IMR-90 (cell line): ENCODE results near the gene TANGO6. TPM values are rescaled to one million over a fixed set of nuclear protein-coding genes. Genes with fewer than 3 reads are reported as not detected.

Experiments
- ATAC-seq: fragments of 200-7000 bp; cut with Tn5 transposase; 2 replicates; pipeline ENCODE4 v1.9.1; 2020; ENCODE audit warnings: low read depth, mild to moderate bottlenecking, moderate library complexity
- BruUV-seq: library from RNA; stranded (reverse); fragments of 400-500 nt; replicated peaks from 2 replicates; lab custom pipeline; 2021; lab: Mats Ljungman, UMichigan
- CTCF ChIA-PET: fragments of 300-600 bp; formaldehyde crosslinking; extraction: SDS; loops from one replicate; lab custom pipeline; 2021; ENCODE audit warnings: antibody characterized with exemption; lab: Yijun Ruan, JAX
- POLR2A ChIA-PET: fragments of 300-600 bp; sonication (Branson Sonifier 250); formaldehyde crosslinking; loops from one replicate; lab custom pipeline; 2022; ENCODE audit warnings: antibody characterized with exemption; ENCODE audit not compliant: unreplicated experiment; lab: Charles Lee
- DNase-seq: peaks from one replicate; pipeline ENCODE4 v3.0.0; 2013
- H2AFZ ChIP-seq: replicated peaks from 2 replicates; pipeline ENCODE3; 2013; ENCODE audit warnings: low read length, mild to moderate bottlenecking; ENCODE audit not compliant: poor library complexity
- H2AK5ac ChIP-seq: 2 replicates; pipeline ENCODE4 v1.6.1; 2013; ENCODE audit warnings: low read depth, low read length, inconsistent platforms
- H2AK9ac ChIP-seq: replicated peaks from 2 replicates; pipeline ENCODE3; 2013; ENCODE audit warnings: mild to moderate bottlenecking, low read depth, low read length, moderate library complexity; ENCODE audit not compliant: poor library complexity
- H2BK120ac ChIP-seq: 2 replicates; pipeline ENCODE4 v1.6.1; 2013; ENCODE audit warnings: low read depth, low read length, inconsistent platforms
- H2BK15ac ChIP-seq: 3 replicates; pipeline ENCODE4 v1.6.1; 2013; ENCODE audit warnings: low read depth, low read length, inconsistent platforms
- H2BK20ac ChIP-seq: 2 replicates; pipeline ENCODE4 v1.6.1; 2013; ENCODE audit warnings: low read depth, mild to moderate bottlenecking, inconsistent platforms, low read length, moderate library complexity
- H2BK5ac ChIP-seq: 2 replicates; pipeline ENCODE4 v1.6.1; 2013; ENCODE audit warnings: mild to moderate bottlenecking, low read depth, low read length, inconsistent platforms; ENCODE audit not compliant: poor library complexity, severe bottlenecking
- H3K14ac ChIP-seq: replicated peaks from 2 replicates; pipeline ENCODE4 v1.6.1; 2013; ENCODE audit warnings: low read depth, low read length, inconsistent platforms
- H3K18ac ChIP-seq: 2 replicates; pipeline ENCODE4 v1.6.1; 2013; ENCODE audit warnings: low read depth, low read length, control low read depth
- H3K23ac ChIP-seq: 2 replicates; pipeline ENCODE4 v1.6.1; 2013; ENCODE audit warnings: low read depth, low read length, inconsistent platforms
- H3K27ac ChIP-seq: 2 replicates; pipeline ENCODE4 v1.5.1; 2013; ENCODE audit warnings: mild to moderate bottlenecking, control low read depth, low read length; ENCODE audit not compliant: insufficient read depth
- H3K27me3 ChIP-seq: 2 replicates; pipeline ENCODE4 v1.6.1; 2013; ENCODE audit warnings: low read length; ENCODE audit not compliant: control insufficient read depth, insufficient read depth
- H3K36me3 ChIP-seq: 2 replicates; pipeline ENCODE4 v1.6.1; 2013; ENCODE audit warnings: low read length, mixed read lengths; ENCODE audit not compliant: control insufficient read depth, insufficient read depth
- H3K4ac ChIP-seq: 2 replicates; pipeline ENCODE4 v1.6.1; 2013; ENCODE audit warnings: low read depth, low read length, inconsistent platforms
- H3K4me1 ChIP-seq: 2 replicates; pipeline ENCODE4 v1.6.1; 2013; ENCODE audit warnings: low read length, mixed read lengths; ENCODE audit not compliant: control insufficient read depth, insufficient read depth
- H3K4me2 ChIP-seq: 2 replicates; pipeline ENCODE4 v1.6.1; 2013; ENCODE audit warnings: low read depth, mild to moderate bottlenecking, control low read depth, low read length, moderate library complexity
- H3K4me3 ChIP-seq: 2 replicates; pipeline ENCODE4 v1.5.1; 2013; ENCODE audit warnings: low read depth, mild to moderate bottlenecking, control low read depth, low read length, moderate library complexity; ENCODE audit not compliant: insufficient read depth
- H3K56ac ChIP-seq: 2 replicates; pipeline ENCODE4 v1.6.1; 2013; ENCODE audit warnings: low read length, inconsistent platforms; ENCODE audit not compliant: insufficient read depth; ENCODE audit errors: extremely low read depth
- H3K79me1 ChIP-seq, 2 experiments: 2 replicates each; pipeline ENCODE4 v1.6.1; 2013; ENCODE audit warnings: low read length in 2 of 2, inconsistent platforms in 1 of 2, low read depth in 1 of 2
- H3K9ac ChIP-seq: 2 replicates; pipeline ENCODE4 v1.6.1; 2013; ENCODE audit warnings: low read depth, low read length, control low read depth
- H3K9me1 ChIP-seq: 2 replicates; pipeline ENCODE4 v1.6.1; 2013; ENCODE audit warnings: low read length, inconsistent platforms; ENCODE audit not compliant: insufficient read depth
- H3K9me3 ChIP-seq: 2 replicates; pipeline ENCODE4 v1.6.1; 2013; ENCODE audit warnings: low read length; ENCODE audit not compliant: control insufficient read depth, insufficient read depth
- H4K20me1 ChIP-seq: 2 replicates; pipeline ENCODE4 v1.6.1; 2013; ENCODE audit warnings: low read length, inconsistent platforms; ENCODE audit not compliant: insufficient read depth
- H4K5ac ChIP-seq: 2 replicates; pipeline ENCODE4 v1.6.1; 2013; ENCODE audit warnings: mild to moderate bottlenecking, low read depth, low read length, control low read depth
- H4K8ac ChIP-seq, 2 experiments: 2 replicates each; pipeline ENCODE4 v1.6.1; 2013; ENCODE audit warnings: low read depth in 2 of 2, low read length in 2 of 2, control low read depth in 1 of 2, inconsistent platforms in 1 of 2
- H4K91ac ChIP-seq: 2 replicates; pipeline ENCODE4 v1.6.1; 2013; ENCODE audit warnings: low read depth, low read length, inconsistent platforms; ENCODE audit not compliant: insufficient read depth
- BHLHE40 ChIP-seq: fragments of 150-350 bp; IDR thresholded peaks from 2 replicates; pipeline ENCODE4 v1.6.1; 2016; ENCODE audit warnings: mild to moderate bottlenecking, low read depth, low read length
- CEBPB ChIP-seq: IDR thresholded peaks from 2 replicates; pipeline ENCODE4 v1.6.1; 2012; ENCODE audit warnings: low read depth, low read length, improper control_type of control experiment
- CHD1 ChIP-seq: IDR thresholded peaks from 2 replicates; pipeline ENCODE4 v1.6.1; 2012; ENCODE audit warnings: low read depth, low read length, improper control_type of control experiment
- CTCF ChIP-seq: conservative IDR thresholded peaks from 2 replicates; pipeline ENCODE4 v1.5.1; 2012; ENCODE audit warnings: mild to moderate bottlenecking, low read depth, low read length, improper control_type of control experiment
- ELK1 ChIP-seq: fragments of 150-350 bp; IDR thresholded peaks from 2 replicates; pipeline ENCODE4 v1.6.1; 2016; ENCODE audit warnings: low read depth, mild to moderate bottlenecking, low read length, moderate library complexity, borderline replicate concordance
- FOS ChIP-seq: fragments of 150-350 bp; IDR thresholded peaks from 2 replicates; pipeline ENCODE4 v1.6.1; 2016; ENCODE audit warnings: low read depth, low read length
- MAFK ChIP-seq: IDR thresholded peaks from 2 replicates; pipeline ENCODE4 v1.6.1; 2012; ENCODE audit warnings: low read depth, low read length, improper control_type of control experiment
- MAZ ChIP-seq: IDR thresholded peaks from 2 replicates; pipeline ENCODE4 v1.6.1; 2012; ENCODE audit warnings: low read depth, mild to moderate bottlenecking, low read length, improper control_type of control experiment, moderate library complexity, borderline replicate concordance
- MXI1 ChIP-seq: IDR thresholded peaks from 2 replicates; pipeline ENCODE4 v1.6.1; 2012; ENCODE audit warnings: low read depth, mild to moderate bottlenecking, low read length, moderate library complexity, borderline replicate concordance
- NFE2L2 ChIP-seq: fragments of 150-350 bp; IDR thresholded peaks from 2 replicates; pipeline ENCODE4 v1.6.1; 2016; ENCODE audit warnings: low read depth, mild to moderate bottlenecking, low read length
- POLR2A ChIP-seq: IDR thresholded peaks from 2 replicates; pipeline ENCODE4 v1.6.1; 2012; ENCODE audit warnings: mild to moderate bottlenecking, low read depth, low read length
- RAD21 ChIP-seq: IDR thresholded peaks from 2 replicates; pipeline ENCODE4 v1.6.1; 2012; ENCODE audit warnings: low read length, improper control_type of control experiment
- RCOR1 ChIP-seq: IDR thresholded peaks from 2 replicates; pipeline ENCODE4 v1.6.1; 2012; ENCODE audit warnings: mild to moderate bottlenecking, low read length, improper control_type of control experiment; ENCODE audit not compliant: insufficient replicate concordance
- RFX5 ChIP-seq: IDR thresholded peaks from 2 replicates; pipeline ENCODE4 v1.8.0; 2012; ENCODE audit warnings: low read depth, mild to moderate bottlenecking, low read length, moderate library complexity
- SMC3 ChIP-seq: fragments of 150-350 bp; IDR thresholded peaks from 2 replicates; pipeline ENCODE4 v1.6.1; 2016; ENCODE audit warnings: low read depth, mild to moderate bottlenecking, antibody characterized with exemption, low read length, moderate library complexity
- USF2 ChIP-seq: fragments of 150-350 bp; IDR thresholded peaks from 2 replicates; pipeline ENCODE4 v1.6.1; 2017; ENCODE audit warnings: mild to moderate bottlenecking, antibody characterized with exemption, low read length, low read depth
- WGBS, 2 experiments: methylation state at CpG; one replicate each; pipeline versions ENCODE4 v1.1.5 to v1.1.7; 2013; ENCODE audit warnings: missing lambda C conversion rate in 2 of 2; ENCODE audit not compliant: insufficient read length in 1 of 2; ENCODE audit errors: extremely low coverage in 2 of 2; 5-methylcytosine and 5-hydroxymethylcytosine counted together
- dilution Hi-C: fragments of 300-500 bp; cut with HindIII; formaldehyde crosslinking; loops from one replicate; pipeline ENCODE4 v1.14.3; 2018; ENCODE audit warnings: low sequenced_read_pairs; ENCODE audit not compliant: unreplicated experiment
- in situ Hi-C: fragments of 300-500 bp; cut with MboI; formaldehyde crosslinking; loops from 3 replicates; pipeline ENCODE4 v1.14.3; 2019; ENCODE audit warnings: low sequenced_read_pairs, inconsistent platforms, mixed read lengths
- intact Hi-C: fragments of 100-400 bp; cut with micrococcal nuclease; formaldehyde crosslinking; loops from 2 replicates; pipeline ENCODE4 v1.10.0; 2022
- polyA plus RNA-seq, 3 experiments: library from polyadenylated mRNA; depleted of rRNA; stranded (reverse); fragments of >200 nt; gene quantifications; 2 replicates each; pipeline ENCODE4 v1.2.3, GENCODE V29; 2012; ENCODE audit warnings: low replicate concordance in 1 of 3
- total RNA-seq: library from RNA; depleted of rRNA; stranded (reverse); fragments of >200 nt; gene quantifications from 2 replicates; pipeline ENCODE4 v1.2.3, GENCODE V29; 2012

The TANGO6 gene
- total and polyA plus RNA-seq, 2 of the 4 experiments (the other 2 are of a cell fraction) = 6.7 to 22.4 TPM

GRCh38 chr16:69119536-69119935 is 276.2 kb downstream of the TANGO6 start:
- Histone ChIP-seq H2BK5ac (no peak overlapping the region), H3K56ac (no peak overlapping the region), H2BK120ac (no peak overlapping the region), H3K4me2 (no peak overlapping the region), H3K36me3 (peaks cover 52% of the 10 kb centered on the region), H4K8ac (no peak overlapping the region), H3K9me3 (no peaks in the 10 kb centered on the region), H2AK9ac (no peak overlapping the region), H3K9me1 (peaks cover 6% of the 10 kb centered on the region), H2AK5ac (no peak overlapping the region), H3K27ac (no peak overlapping the region), H3K4me3 (no peak overlapping the region), H3K18ac (no peak overlapping the region), H3K4ac (no peak overlapping the region), H4K5ac (no peak overlapping the region), H3K14ac (no peak overlapping the region), H2BK20ac (no peak overlapping the region), H3K9ac (no peak overlapping the region), H3K23ac (no peak overlapping the region), H3K27me3 (no peaks in the 10 kb centered on the region), H4K20me1 (peaks cover 15% of the 10 kb centered on the region), H3K4me1 (no peaks in the 10 kb centered on the region), H3K79me1 (peaks cover 33 to 58% of the 10 kb centered on the region in 2 experiments), H2AFZ (no peak overlapping the region), H4K91ac (no peak overlapping the region), H2BK15ac (no peak overlapping the region)
- CTCF ChIA-PET = no interaction called here
- dilution Hi-C loops = no loop called here
- no TSS peak for BruUV-seq
- intact Hi-C loops = no loop called here
- WGBS, 2 experiments = 100% methylated on average over 1 of the region's 2 CpGs; no CpG with 5 or more reads in 1 of the 2 experiments
- ATAC-seq (no peak), DNase-seq (no peak)
- in situ Hi-C loops = loop anchor here (5.0 to 10.0 kb wide), 3 partner anchors 145 to 415 kb away; no protein-coding TSS in a partner anchor
- POLR2A ChIA-PET = no interaction called here
- TF ChIP-seq CHD1 (no peak), MAFK (no peak), NFE2L2 (no peak), MAZ (no peak), CEBPB (no peak), MXI1 (no peak), RAD21 (no peak), FOS (no peak), POLR2A (no peak), RFX5 (no peak), BHLHE40 (no peak), CTCF (no peak), ELK1 (no peak), SMC3 (no peak), RCOR1 (no peak), USF2 (no peak)
